ENCODE results near the gene BRD2.

BRD2 gene

DNA sequence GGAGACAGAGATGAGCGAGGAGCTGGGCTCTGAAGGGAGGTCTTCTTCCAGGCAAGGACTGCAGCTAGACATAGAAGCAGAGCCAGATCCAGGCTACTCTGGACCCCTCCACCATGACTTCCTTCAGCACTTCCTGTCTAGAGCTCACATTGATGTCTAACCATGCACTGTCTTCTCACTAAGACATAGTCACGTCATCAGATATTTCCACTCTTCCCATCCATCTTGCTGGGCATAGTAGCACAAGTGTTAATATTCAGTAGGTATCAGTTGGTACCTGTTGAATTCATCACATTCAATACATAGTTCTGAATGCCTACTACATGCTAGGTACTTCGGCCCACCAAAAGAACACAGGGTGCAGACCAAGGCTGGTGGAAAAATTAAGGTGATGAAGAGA is 18.4 kb upstream of the BRD2 start:
- DNase-seq, result no peak

DNA sequence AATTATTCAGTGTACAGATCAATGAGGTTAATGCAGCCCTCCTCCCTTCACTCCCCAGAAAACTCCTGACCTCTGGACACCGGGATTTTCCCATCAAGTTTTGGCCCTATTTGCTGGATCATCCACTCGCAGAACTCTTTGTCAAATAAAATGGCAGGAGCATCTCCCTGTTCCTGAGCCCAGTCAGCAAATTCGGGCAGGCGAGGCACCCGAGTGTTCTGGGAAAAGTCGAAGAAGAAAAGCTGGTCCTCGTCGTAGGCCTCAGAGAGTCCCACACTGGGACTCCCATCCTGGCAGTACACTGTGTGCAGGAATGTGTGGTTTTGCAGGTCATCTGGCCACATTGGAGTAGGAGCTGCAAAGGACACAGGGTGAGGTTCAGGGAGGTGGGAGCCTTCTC is 17.9 kb upstream of the BRD2 start:
- no peak for DNase-seq

DNA sequence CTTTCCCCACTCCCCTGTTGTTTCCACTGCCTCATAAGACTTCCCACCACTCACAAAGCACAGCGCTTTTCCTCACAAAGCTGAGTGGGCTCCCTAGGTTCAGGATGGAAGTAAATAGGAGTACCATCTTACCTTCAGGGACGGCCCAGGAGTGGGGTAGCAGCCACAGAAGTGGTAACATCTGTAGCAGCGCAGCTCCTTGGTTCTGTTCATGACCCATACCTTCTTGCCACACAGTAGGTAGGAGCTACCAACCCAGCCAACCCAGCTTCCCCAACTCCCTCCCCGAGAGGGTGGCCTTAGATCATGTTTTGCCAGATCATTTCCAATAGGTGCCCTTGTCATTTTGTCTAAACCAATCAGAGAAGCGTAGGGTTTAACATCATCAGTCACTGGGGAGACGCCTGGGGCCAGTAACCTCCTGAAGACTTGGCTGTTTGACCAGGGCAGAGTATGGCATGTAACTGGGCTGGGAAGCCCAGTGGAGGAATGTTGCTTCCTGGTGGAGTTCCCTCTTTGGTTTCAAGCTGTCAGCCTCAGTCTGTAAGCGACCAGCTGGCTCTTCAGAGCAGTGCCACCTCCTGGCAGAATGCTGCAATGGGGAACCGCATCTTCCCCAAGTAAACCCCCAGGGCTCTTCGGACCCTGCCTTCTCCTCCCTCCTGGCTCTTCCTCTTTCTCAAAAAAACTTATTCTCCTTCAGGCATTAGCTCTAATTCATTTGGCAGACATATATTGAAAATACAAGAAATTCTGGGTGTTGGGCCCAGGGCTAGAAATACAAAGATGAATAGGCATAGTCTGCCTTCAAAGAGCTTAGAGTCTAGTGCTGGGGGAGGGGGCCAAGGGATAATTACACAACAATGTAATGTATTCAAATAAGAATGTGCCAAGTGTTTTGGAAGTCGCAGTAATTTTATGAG is 15.3 kb upstream of the BRD2 start, which contains the start of gene HLA-DMA:
Gene HLA-DMA, minus strand, starts transcription at position 281 of the 923 bp plus-strand sequence. Its CDS starts 61 bp downstream, at position 220.
- peak; percentile 33 for DNase-seq

DNA sequence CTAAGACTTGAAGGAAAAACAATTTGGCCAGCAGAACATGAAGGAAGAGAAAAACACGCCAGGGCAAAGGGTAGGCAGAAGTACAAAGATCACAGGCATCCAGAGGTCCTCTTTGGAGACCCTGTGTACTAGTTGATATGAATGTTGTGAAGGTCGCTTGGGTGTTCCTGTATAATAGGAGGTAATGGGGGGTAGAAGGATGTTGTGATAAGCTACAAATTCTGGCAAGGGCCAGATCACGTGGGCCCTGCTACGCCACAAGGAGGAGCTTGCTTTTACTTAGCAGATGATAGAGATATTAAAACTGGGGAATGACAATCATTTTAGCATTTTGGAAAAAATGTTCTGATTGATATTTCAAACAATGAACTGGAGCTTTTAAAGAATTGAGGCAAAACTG is 14.6 kb upstream of the BRD2 start:
- DNase-seq, result no peak

DNA sequence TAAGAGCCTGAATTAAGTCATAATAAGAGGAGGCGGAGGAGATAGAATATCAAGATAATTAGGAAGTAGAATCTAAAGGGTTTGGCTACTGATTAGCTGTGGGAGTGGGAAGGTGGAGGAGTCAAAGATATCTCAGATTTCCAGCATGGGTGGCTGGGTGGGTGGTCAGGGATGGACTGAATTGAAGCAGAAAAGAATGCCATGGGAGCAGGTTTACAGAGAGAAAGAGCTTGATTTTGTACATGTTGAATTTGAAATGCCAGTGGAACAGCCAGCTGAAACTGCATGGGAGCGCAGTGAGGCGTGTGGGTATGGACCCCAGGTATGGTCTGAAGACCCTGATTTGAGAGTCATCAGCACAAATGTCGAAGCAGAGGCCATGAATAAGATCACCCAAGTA is 14.1 kb upstream of the BRD2 start:
- DNase-seq, result no peak

DNA sequence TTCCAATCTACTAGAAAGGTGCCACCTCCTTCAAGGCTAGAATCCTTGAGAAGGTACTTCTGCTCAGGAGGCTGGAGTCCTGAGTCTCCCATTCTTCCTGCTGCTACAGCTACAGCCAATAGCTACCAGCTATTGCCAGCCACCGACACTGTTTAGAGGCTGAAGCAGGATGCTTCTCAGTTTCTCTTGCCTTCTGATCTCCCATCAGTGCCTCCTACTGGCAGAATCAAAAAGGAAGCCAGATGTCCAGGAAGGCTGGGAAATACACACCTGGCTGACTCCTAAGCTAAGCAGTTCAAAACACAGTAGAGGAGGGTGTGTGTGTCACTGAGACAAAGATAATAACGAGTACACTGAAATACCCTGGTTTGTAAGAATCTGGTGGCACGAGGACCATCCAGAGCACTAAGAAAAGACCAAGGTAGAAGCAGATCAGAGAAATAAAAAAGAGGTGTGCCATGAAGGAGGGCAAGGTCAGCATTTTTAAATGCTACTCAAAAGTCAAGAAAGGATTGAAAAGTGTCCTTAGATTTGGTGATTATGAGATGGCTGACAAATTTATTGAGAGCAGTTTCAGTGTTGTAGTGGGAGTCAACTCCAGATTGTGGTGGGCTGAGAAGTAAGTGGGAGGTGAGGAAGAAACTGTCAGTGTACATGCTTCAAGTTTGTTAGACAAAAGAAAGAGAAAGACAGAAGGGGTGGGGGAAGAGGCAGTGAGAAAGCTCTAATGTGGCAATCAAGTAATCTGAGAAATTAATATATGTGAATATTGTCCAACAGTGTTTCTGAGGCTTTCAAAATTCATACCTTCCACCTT is 13.2 kb upstream of the BRD2 start:
- no peak for DNase-seq

DNA sequence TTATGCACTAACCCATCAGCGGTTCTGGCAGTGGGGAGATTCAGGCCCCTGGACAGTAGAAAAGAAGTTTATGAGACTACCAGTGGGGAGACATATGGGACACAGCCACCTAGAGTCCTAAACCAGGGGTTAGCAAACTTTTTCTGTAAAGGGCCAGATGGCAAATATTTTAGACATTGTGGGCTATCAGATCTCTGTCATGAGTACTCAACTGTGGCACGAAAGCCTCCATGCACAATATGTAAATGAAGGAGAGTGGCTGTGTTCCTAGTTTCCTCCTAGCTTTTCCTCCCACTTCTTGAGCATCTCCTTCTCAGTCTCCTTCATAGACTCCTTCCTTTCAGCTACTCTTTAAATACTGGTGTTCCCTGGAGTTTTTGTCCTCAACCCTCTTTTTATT is 12.2 kb upstream of the BRD2 start:
- no peak for DNase-seq

DNA sequence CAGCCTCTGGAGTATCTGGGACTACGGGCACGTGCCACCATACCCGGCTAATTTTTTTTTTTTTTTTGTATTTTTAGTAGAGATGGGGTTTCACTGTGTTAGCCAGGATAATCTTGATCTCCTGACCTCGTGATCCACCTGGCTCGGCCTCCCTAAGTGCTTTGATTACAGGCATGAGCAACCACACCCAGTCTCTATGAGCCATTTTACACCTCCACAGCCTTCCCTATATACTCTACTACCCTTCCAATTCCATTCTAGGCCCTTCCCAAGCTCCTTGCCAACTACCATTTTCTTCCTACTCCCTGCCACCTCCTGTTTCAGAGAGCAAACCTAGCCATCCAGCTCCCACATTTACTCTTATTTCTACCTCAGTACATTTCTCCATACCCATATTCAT is 7.8 kb upstream of the BRD2 start:
- no peak for DNase-seq

DNA sequence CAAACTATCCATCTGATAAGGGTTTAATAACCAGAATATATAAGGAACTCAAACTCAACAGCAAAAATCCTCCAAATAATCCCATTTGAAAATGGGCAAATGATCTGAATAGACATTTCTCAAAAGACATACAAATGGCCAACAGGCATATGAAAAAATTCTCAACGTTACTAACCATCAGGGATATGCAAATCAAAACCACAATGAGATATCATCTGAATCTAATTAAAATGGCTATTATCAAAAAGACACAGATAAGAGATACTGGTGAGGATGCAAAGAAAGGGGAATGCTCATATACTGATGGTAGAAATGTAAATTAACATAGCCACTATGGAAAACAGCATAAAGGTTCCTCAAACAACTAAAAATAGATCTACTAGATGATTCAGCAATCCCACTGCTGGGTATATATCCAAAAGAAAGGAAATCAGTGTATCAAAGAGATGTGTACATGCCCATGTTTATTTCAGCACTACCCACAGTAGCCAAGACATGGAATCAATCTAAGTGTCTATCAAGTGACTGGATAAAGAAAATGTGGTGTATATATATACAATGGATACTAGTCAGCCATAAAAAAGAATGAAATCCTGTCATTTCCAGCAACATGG is 6.1 kb upstream of the BRD2 start:
- no peak for DNase-seq

DNA sequence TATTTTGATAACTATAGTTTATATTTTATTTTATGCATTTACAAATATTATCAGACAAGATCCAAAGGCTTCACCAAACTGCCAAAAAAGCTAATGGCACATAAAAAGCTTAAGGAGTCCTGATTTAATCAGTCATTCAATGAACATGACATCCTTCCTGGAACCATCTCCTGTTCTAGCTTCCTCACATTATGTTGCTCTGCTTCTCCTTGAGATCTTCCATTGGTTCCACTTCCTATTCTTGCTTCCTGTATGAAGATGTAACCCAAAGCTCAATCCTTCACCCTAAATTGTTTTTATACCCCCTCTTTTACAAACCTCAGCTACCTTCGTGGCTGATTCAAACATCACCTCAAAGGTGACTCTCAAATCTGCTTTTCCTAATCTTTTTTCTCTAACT is 4.5 kb upstream of the BRD2 start:
- DNase-seq, result no peak

DNA sequence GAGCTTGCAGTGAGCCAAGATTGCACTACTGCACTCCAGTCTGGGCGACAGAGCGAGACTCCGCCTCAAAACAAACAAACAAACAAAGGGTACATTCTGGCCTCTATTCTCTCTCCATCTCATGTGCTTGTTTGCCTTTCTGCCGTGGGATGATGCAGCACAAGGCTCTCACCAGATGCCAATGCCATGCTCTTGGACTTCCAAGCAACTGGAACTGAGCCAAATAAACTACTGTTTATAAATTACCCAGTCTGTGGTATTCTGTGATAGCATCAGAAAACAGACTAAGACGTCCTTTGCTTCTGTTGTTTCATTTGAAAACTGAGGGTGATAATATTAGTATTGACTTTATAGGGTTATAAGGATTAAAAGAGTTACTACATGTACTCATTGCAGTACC is 3.6 kb upstream of the BRD2 start:
- DNase-seq, result no peak

DNA sequence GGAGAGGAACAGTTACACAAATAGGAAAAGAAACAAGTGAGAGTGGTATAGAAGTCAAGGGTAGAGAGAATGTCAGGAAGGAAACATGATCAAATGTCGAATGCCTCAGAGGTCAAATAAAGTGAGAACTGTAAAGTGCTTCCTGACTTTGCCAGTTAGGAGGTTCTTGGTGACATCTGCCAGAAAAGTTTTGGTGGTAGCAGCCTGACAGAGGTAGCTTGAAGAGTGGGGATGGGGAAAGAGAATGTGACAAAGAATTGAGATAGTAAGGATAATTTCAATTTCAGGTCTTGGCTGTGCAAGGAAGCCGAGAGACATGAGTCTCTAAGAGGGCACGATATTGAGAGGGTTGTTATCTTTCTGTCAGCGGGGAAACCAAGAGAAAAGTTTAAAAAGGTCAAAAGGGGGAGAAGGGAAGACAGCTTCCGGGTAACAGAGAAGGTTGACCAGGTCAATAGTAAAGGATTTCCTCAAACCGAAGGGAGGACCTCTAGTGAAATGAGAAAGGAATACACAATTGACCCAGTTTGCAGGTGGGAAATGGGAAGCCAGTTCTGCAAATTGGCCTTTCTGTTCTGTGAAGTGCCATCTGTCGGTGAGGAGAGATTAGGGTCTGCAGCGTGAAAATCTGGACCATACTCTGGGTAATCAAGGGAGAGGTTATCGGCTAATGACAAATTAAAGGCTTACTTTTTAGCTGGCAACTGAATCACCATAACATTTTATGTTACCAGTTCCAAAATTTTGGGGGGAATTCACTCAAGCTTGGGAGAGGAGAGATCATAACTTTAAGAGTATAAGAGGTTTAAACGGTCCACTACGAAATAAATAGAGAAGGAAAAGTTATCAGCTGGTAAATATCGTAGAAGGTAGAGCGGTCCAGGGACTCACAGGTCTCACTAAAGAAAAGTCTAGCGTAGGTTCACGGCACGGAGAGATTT is 973 bp upstream of the BRD2 start:
- DNase-seq, result peak; percentile 32

DNA sequence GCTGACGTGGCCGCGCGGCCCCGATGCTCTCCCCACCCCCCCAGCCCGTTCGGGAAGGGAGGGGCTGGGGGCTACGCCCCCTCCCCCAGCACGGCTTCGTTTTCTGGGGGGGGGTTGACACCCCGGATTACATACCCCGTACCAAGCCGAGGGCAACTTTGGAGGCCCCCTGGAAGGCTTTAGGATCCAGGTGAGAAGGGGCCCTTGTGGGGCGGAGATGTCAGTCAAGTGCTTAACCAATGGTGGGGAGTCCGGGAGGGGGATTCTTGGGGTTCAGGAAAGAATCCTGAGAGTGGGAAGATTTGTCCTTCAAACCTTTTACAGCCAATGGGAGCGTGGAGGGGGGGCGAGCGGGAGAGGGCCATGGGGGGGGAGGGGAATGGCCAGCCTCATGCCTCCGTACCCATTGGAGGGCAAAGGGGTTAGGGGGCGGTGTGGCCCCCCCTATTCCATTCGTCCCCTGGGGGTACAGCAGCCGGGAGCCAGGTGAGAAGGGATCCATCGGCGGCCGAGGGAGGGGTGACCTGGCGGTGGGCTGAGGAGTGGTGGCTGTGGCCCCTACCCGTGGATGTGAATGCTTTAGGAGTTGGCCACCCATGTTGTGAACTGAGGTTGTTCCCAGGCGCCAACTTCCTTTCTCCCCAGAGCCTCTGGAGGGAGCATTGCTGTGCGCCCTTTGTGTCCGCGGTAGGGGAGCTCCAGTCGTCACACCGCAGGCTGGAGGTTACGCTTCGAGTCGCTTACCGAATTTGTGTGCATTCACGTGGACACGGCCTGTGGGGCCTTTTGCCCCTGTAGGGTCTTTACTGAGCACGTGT is 682 bp downstream of the BRD2 start:
- DNase-seq, result peak; percentile 76

DNA sequence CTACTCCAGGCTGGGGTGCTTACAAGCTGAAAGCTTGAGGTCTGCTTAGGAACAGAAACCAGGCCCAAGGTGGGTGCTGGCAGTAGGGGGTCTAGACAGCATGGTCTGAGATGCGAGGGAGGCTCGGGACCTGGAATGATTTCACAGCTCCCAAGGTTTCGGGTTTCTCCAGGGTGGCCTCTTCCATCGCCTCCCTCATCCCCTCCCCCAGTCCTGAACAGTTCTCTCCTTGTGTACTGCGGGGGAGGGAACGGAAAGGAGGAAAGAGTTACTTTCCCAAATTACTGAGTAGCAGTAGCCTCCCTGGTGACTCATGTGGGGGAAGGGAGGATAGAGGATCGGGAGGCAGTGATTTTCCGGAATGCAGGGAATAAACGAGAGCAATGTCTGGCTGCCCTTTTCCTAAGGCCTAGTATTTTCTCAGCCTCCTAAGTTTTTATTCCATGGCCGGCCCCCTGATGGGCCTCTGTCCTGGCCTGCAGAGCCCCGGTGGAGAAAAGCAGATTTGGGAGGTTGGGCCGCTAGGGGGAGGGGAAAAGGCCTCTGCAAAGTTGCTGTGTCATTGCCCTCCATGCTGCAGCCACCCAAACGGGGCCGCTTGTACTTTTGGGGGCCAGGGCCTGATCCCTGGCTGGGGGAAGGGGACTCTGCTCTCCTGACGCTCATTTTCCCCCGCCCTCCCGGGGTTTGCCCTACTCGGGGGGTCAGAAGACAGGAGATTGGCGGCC is 1.5 kb downstream of the BRD2 start:
- DNase-seq, result peak; percentile 77

DNA sequence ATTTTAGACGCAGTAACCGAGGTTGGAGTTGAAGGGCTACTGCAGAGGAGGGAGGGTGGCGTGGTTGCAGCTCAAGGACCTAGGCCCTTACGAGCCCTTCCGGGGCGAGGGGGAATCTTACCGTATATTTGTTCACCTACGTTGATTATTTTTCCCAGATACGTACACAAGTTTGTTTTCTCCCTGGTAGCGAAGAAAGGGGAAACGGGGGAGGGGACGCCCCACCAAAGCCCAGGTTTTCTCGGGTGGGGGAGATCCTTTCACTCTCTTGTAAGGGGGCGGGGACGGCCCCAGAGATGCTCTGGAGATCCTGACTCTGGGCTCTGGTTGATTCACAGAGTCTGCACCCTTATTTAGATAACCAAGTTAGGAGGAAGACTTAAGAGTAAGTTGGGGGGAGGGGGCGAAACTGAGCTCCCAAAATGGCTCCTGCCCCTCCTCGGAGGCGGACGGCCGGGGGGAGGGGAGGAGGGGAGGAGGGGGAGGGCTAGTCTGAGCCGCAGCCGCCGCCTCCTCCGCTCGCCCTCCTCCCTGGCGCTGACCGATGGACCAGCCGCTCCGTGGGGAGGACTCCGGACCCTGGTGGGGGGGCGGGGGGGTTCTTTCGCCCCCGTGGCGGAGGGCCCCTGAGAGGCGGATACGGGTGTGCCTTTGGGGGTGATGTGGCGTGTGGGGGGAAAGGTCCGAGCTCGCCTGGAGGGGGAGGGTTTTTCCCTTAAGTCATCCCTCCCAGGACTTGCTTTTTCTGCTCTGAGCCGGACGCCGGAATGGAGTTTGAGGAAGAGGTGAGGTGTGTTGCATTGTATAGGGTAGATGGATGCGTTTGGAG is 2.2 kb downstream of the BRD2 start:
- peak; percentile 86 for DNase-seq

DNA sequence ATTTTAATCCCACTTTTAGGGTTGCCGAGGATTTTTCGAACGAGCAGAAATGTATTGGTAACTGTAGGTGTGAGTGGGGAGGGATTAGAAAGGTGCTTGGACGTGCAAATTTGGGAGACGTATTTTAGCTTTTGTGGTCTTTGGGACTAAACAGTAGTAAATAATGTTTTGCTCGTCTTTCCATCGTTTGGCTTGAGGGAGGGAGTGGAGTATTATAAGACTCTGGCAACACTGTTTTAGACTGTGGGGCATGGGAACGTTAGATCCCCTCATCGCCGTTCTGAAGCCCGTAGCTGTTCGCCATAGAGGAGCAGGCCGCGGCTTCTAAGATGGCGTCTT is 2.8 kb downstream of the BRD2 start:
- no peak for DNase-seq

DNA sequence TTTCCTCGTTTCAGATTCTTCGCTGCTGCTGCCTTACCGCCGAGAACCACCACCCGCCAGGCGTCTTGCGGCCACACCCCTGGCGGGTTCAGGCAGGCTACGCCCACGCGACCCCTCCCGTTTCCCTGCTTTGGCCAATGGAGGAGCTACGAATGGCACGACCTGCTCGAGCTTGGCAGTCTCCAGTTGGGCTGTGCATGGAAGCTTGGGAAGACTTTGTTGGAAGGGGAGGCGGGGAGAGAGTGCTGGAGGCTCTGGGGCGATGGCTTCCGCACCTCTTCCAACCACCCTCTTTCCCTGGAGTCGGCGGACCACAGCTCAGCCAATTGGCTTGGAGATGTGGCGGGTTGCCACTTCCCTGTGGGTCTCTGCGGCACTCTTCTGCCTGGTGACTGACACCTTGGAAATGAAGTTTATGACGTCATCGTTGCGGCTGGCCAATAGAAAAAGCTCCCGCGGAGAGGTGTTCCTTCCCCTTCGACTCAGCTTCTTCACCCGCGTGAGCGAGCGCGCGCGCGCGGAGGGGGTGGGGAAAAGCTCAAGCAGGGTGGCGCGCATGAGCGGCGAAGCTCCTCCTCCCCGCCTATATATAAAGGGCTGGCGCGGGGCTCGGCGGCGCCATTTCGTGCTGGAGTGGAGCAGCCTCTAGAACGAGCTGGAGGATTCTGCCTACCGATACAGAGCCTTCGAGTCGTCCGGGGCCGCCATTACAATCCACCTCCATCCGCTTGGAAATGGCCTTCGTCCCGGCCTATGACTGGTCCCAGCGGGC is 3.4 kb downstream of the BRD2 start:
- peak; percentile 99 for DNase-seq

DNA sequence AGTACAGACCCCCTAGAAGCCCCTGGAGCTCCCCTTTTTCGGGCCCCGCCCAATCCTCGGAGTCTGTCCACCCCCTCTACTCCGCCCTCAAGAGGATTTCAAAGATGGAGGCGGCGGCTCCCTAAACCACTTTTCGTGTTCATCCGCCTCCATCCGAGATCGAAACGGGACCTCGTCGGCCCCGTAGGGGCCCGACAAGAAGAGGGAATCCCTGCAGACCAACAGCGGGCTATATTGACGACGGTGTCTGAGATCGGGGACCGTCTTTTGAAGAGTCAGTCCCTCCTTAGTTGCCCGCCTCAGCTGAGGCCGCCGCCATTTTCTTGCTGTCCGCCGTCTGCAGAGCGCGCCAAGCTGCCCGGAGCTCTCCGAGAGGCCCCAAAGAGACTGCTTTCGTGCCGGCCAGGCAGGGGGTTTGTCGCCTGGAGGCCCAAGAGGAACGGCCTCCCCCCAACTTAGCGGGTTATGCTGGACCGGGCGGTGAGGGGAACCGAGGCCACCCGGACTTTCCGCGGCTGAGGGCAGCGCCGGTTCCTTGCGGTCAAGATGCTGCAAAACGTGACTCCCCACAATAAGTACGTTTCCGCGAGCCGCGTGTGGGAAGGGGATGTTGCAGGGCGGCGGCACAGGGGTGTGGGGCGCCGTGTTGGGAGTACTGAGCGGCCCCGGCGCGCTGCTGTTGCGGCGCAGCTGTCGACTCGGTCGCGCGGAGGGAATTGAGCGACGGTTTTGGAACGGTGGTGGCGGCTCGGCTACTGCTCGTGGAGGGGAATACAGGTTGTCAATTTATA is 4.2 kb downstream of the BRD2 start:
- DNase-seq, result peak; percentile 80

All from NK-92 treated with Interleukin-12 subunit alpha and Interleukin-12 subunit beta, amount 100 ng/mL, for 24 hours (cell line).